ENCODE data around the gene ALKBH3. TPM values are rescaled to one million over a fixed set of nuclear protein-coding genes. Genes with fewer than 3 reads are reported as not detected.

The ALKBH3 gene
- total and polyA plus RNA-seq, 10 of the 15 experiments (the other 5 are each of a cell fraction or from before 2014, with no cell fraction given): 22.1 to 50.8 (median 38.5) TPM

DNA sequence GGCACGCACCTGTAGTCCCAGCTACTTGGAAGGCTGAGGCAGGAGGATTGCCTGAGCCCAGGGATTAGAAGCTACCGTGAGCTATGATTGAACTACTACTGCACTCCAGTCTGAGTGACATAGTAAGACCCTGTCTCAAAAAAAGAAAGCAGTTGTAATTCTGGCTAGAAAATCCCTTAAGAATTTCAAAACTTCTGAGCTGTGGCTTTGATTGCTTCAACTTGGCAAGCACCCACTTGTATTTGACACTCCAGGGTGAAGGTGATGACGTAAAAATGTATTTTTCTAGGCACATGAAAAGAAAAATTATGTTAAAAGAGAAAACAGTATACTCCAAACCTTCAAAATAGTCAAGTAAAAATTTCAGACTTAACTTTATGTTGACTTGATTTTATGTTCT lies 23.6 kb upstream of the ALKBH3 start:
- H3K79me2 ChIP-seq (ENCODE audit: control insufficient read depth, insufficient read depth, low read length): no peaks in the 10 kb centered on the region
- H4K20me1 ChIP-seq (ENCODE audit: control insufficient read depth, insufficient read depth): no peaks in the 10 kb centered on the region
- H3K9me3 ChIP-seq (replicated peaks; ENCODE audit: control insufficient read depth, insufficient read depth, low read length): no peaks in the 10 kb centered on the region; the same call in 2 of the 3 replicates
- ChIA-PET CTCF (interaction anchor here (1.6 kb wide), 2 partner anchors 14 to 31 kb away, joined by 4 to 7 read pairs; no protein-coding TSS in a partner anchor), RAD21 (ENCODE audit: unreplicated experiment) (interaction anchor here (1.7 kb wide), 1 partner anchor 24 kb away, joined by 3 read pairs; no protein-coding TSS in a partner anchor), POLR2A (no interaction called here), SMC1A (ENCODE audit: uncharacterized antibody, unreplicated experiment) (interaction anchor here (0.5 to 1.9 kb wide), 4 partner anchors 11 to 288 kb away, joined by 3 to 8 read pairs (median 4); no protein-coding TSS in a partner anchor)
- peaks cover 0 to 9% of the 10 kb centered on the region in 2 experiments; a peak in 2 of 4 replicates for H3K36me3 ChIP-seq (ENCODE audit: control insufficient read depth in 2 of 2, insufficient read depth in 2 of 2, low read length in 1 of 2)
- no peak for FAIRE-seq
- TF ChIP-seq ZBED1 (IDR thresholded peaks at IDR 0.05; ENCODE audit: borderline replicate concordance) (no peak), CHD4 (IDR thresholded peaks at IDR 0.05) (no peak), RCOR1 (conservative IDR thresholded peaks at IDR 0.05; ENCODE audit: low read depth, low read length) (no peak), IRF4 (IDR thresholded peaks at IDR 0.05; ENCODE audit: low read depth, low read length) (no peak), STAT1 (conservative IDR thresholded peaks at IDR 0.05) (no peak), ZNF622 (IDR thresholded peaks at IDR 0.05) (no peak), NFYA (IDR thresholded peaks at IDR 0.05; ENCODE audit: borderline replicate concordance, low read depth, low read length) (no peak)
- TF ChIP-seq, protein P1, sequence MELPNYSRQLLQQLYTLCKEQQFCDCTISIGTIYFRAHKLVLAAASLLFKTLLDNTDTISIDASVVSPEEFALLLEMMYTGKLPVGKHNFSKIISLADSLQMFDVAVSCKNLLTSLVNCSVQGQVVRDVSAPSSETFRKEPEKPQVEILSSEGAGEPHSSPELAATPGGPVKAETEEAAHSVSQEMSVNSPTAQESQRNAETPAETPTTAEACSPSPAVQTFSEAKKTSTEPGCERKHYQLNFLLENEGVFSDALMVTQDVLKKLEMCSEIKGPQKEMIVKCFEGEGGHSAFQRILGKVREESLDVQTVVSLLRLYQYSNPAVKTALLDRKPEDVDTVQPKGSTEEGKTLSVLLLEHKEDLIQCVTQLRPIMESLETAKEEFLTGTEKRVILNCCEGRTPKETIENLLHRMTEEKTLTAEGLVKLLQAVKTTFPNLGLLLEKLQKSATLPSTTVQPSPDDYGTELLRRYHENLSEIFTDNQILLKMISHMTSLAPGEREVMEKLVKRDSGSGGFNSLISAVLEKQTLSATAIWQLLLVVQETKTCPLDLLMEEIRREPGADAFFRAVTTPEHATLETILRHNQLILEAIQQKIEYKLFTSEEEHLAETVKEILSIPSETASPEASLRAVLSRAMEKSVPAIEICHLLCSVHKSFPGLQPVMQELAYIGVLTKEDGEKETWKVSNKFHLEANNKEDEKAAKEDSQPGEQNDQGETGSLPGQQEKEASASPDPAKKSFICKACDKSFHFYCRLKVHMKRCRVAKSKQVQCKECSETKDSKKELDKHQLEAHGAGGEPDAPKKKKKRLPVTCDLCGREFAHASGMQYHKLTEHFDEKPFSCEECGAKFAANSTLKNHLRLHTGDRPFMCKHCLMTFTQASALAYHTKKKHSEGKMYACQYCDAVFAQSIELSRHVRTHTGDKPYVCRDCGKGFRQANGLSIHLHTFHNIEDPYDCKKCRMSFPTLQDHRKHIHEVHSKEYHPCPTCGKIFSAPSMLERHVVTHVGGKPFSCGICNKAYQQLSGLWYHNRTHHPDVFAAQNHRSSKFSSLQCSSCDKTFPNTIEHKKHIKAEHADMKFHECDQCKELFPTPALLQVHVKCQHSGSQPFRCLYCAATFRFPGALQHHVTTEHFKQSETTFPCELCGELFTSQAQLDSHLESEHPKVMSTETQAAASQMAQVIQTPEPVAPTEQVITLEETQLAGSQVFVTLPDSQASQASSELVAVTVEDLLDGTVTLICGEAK (IDR thresholded peaks at IDR 0.05; ENCODE audit: borderline replicate concordance): no peak
- no peak for ATAC-seq
- no peak for DNase-seq (ENCODE audit: low read depth, low spot score)
- in situ Hi-C loops (cut with MboI) (no loop called here), intact Hi-C loops (cut with micrococcal nuclease; ENCODE audit: unreplicated experiment) (no loop called here)
- H3K27ac ChIP-seq (ENCODE audit: control insufficient read depth, insufficient read depth): no peak overlapping the region
- no peaks in the 10 kb centered on the region for H3K27me3 ChIP-seq (replicated peaks in 1 of 2; ENCODE audit: control insufficient read depth in 2 of 2, insufficient read depth in 2 of 2, low read length in 1 of 2)
- WGBS (ENCODE audit: insufficient coverage, insufficient replicate concordance, low lambda C conversion rate, missing lambda C conversion rate): 100% methylated on average over 3 of the region's 3 CpGs
- H3K4me1 ChIP-seq (ENCODE audit: control insufficient read depth, insufficient read depth, low read length): no peaks in the 10 kb centered on the region
- no peak overlapping the region for H2AFZ ChIP-seq (ENCODE audit: control insufficient read depth, low read depth, low read length)
- H3K9ac ChIP-seq (ENCODE audit: control insufficient read depth, insufficient read depth, low read length): no peak overlapping the region
- H3K4me3 ChIP-seq: no peak overlapping the region
- no peak overlapping the region for H3K4me2 ChIP-seq (ENCODE audit: control insufficient read depth, insufficient read depth)
- BruUV-seq (replicated peaks): no TSS peak

Data from GM12878 (cell line).